Measurements from ENCODE around the gene OIT3. TPM values are rescaled to one million over a fixed set of nuclear protein-coding genes. Genes with fewer than 3 reads are reported as not detected.
A peak's percentile ranks its signal among the peaks of the same experiment; 100 is the strongest.

Gene OIT3
- total and polyA plus RNA-seq, 9 donors, result 4.9 to 11.0 (median 7.9) TPM

DNA sequence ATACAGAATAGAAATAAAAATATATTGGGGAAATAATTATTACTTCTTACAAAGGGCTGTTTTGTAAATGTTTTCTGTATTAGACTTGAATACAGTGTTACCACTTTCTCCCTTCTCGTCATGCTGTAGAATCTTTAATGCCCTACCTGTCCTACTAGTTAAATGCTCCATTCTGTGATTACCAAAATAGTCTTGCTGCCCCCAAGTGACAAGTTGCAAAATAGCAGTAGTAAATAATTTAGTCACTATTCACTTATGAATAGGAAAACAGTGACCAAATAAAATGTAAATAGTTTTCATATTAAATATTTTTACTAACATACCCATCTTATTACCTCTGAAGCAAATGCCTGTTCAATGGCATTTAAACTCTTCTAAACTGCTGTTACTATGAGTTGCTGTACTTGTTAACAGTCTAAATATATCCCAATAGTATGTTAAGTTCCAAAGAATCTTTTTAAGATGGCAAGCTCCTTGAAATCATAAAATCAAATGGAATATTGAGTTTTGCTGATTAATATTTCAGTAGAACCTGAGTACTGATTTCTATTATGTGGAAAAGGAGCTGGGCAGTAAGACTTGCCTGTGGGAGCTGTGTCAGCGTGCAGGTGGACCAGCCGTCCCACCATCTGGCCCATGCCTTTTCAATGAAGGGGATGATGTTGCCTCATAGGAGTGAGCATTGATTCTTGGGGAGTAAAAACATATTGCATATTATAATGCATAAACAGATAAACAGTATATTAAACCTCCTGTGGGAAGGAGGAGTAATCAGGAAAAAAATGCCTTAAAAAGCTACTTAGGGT lies 18.1 kb upstream of the OIT3 start:
- no peak overlapping the region for H3K4me3 ChIP-seq (ENCODE audit: low read length)
- no peaks in the 10 kb centered on the region for H3K27me3 ChIP-seq (ENCODE audit: control insufficient read depth, insufficient read depth, low read length)
- no peaks in the 10 kb centered on the region for H3K4me1 ChIP-seq (ENCODE audit: control insufficient read depth, insufficient read depth, low read length)
- peak; percentile 42 for DNase-seq
- no peaks in the 10 kb centered on the region for H3K9me3 ChIP-seq (replicated peaks; ENCODE audit: control insufficient read depth, low read depth, low read length)
- H3K27ac ChIP-seq (ENCODE audit: low read length), result no peak overlapping the region
- 92% methylated on average over 2 of the region's 3 CpGs for WGBS (ENCODE audit: insufficient coverage)
- peaks cover 14% of the 10 kb centered on the region for H3K36me3 ChIP-seq (ENCODE audit: control insufficient read depth, insufficient read depth, low read length)

GRCh38 chr10:72879245-72879644 lies 14.3 kb upstream of the OIT3 start:
- Histone ChIP-seq H3K4me1 (ENCODE audit: control insufficient read depth, insufficient read depth, low read length) (no peaks in the 10 kb centered on the region), H3K27ac (ENCODE audit: low read length) (no peak overlapping the region), H3K36me3 (ENCODE audit: control insufficient read depth, insufficient read depth, low read length) (peaks cover 13% of the 10 kb centered on the region), H3K27me3 (ENCODE audit: control insufficient read depth, insufficient read depth, low read length) (no peaks in the 10 kb centered on the region), H3K4me3 (ENCODE audit: low read length) (no peak overlapping the region), H3K9me3 (replicated peaks; ENCODE audit: control insufficient read depth, low read depth, low read length) (no peaks in the 10 kb centered on the region)
- WGBS (ENCODE audit: insufficient coverage), result no CpG with 5 or more reads among the region's 2 CpGs
- no peak for DNase-seq

DNA sequence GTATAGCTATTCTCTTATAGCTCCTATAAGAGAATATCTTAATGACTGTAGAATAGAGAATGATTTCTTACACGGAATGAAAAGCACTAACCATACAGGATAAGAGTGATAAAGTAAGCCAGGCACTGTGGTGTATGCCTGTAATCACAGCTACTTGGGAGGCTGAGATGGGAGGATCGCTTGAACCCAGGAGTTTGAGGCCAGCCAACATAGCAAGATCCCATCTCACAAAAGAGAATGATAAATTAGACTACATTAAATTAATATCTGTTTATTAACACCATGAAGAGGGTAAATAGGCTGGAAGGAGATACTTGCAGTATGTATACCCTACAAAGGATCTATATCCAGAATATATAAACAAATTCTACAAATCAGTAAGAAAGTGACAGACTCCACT lies 12.2 kb upstream of the OIT3 start:
- no peaks in the 10 kb centered on the region for H3K27me3 ChIP-seq (ENCODE audit: control insufficient read depth, insufficient read depth, low read length)
- no peaks in the 10 kb centered on the region for H3K4me1 ChIP-seq (ENCODE audit: control insufficient read depth, insufficient read depth, low read length)
- DNase-seq, result no peak
- H3K27ac ChIP-seq (ENCODE audit: low read length), result no peak overlapping the region
- WGBS (ENCODE audit: insufficient coverage), result no CpG with 5 or more reads among the region's 2 CpGs
- peaks cover 22% of the 10 kb centered on the region for H3K36me3 ChIP-seq (ENCODE audit: control insufficient read depth, insufficient read depth, low read length)
- H3K4me3 ChIP-seq (ENCODE audit: low read length), result no peak overlapping the region
- H3K9me3 ChIP-seq (replicated peaks; ENCODE audit: control insufficient read depth, low read depth, low read length), result no peaks in the 10 kb centered on the region

DNA sequence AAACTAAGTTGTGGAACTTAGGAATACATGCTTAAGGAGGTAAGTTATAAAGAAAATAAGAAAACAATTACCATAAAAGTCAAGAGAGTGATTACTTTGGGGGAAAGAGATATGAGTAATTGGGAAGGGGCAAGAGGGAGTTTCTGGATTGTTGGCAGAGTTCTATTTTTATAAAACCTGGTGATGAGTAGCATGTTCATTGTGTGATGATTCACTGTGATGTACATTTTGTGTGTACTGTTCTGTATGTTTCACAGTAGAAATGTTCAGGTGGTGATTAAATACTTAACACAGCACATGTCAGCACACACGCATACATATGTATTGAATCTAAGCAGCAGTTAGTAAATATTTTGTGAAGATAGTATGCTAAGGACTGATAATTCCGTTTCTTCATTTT lies 9.7 kb upstream of the OIT3 start:
- Histone ChIP-seq H3K4me3 (ENCODE audit: low read length) (no peak overlapping the region), H3K36me3 (ENCODE audit: control insufficient read depth, insufficient read depth, low read length) (peaks cover 33% of the 10 kb centered on the region), H3K27me3 (ENCODE audit: control insufficient read depth, insufficient read depth, low read length) (no peaks in the 10 kb centered on the region), H3K4me1 (ENCODE audit: control insufficient read depth, insufficient read depth, low read length) (peaks cover 2% of the 10 kb centered on the region), H3K9me3 (replicated peaks; ENCODE audit: control insufficient read depth, low read depth, low read length) (no peaks in the 10 kb centered on the region), H3K27ac (ENCODE audit: low read length) (no peak overlapping the region)
- WGBS (ENCODE audit: insufficient coverage), result no CpG with 5 or more reads among the region's 2 CpGs
- DNase-seq, result no peak

GRCh38 chr10:72885953-72886352 lies 7.6 kb upstream of the OIT3 start:
- H3K27ac ChIP-seq (ENCODE audit: low read length), result peak overlapping the region; percentile 80
- peaks cover 2% of the 10 kb centered on the region for H3K4me1 ChIP-seq (ENCODE audit: control insufficient read depth, insufficient read depth, low read length)
- DNase-seq, result no peak
- H3K27me3 ChIP-seq (ENCODE audit: control insufficient read depth, insufficient read depth, low read length), result no peaks in the 10 kb centered on the region
- no peak overlapping the region for H3K4me3 ChIP-seq (ENCODE audit: low read length)
- no CpG with 5 or more reads among the region's 2 CpGs for WGBS (ENCODE audit: insufficient coverage)
- H3K9me3 ChIP-seq (replicated peaks; ENCODE audit: control insufficient read depth, low read depth, low read length), result no peaks in the 10 kb centered on the region
- H3K36me3 ChIP-seq (ENCODE audit: control insufficient read depth, insufficient read depth, low read length), result peaks cover 28% of the 10 kb centered on the region

DNA sequence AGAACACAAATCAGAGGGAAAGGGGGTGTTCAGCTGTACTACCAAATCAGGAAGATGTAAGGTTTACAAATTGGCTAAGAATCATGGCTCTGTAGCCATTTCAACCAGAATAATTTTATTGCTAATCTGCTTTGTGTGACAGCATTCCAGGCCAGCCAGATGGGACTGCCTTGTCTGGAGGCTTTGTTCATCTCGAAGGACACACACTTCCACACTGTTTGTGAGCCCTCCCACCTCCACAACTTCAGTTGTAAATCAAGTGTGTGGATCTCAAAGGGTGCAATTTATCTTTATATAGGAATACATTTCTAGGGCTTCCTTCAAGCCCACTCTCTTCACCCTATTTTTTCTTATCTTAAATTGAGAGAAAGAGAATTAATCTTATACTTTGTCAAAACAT lies 6.9 kb upstream of the OIT3 start:
- no peaks in the 10 kb centered on the region for H3K9me3 ChIP-seq (replicated peaks; ENCODE audit: control insufficient read depth, low read depth, low read length)
- no CpG with 5 or more reads among the region's 1 CpG for WGBS (ENCODE audit: insufficient coverage)
- H3K36me3 ChIP-seq (ENCODE audit: control insufficient read depth, insufficient read depth, low read length), result peaks cover 27% of the 10 kb centered on the region
- H3K27ac ChIP-seq (ENCODE audit: low read length), result peak overlapping the region; percentile 80
- peak; percentile 22 for DNase-seq
- H3K4me3 ChIP-seq (ENCODE audit: low read length), result no peak overlapping the region
- no peaks in the 10 kb centered on the region for H3K27me3 ChIP-seq (ENCODE audit: control insufficient read depth, insufficient read depth, low read length)
- H3K4me1 ChIP-seq (ENCODE audit: control insufficient read depth, insufficient read depth, low read length), result peaks cover 2% of the 10 kb centered on the region

GRCh38 chr10:72887043-72887442 lies 6.5 kb upstream of the OIT3 start:
- H3K36me3 ChIP-seq (ENCODE audit: control insufficient read depth, insufficient read depth, low read length), result peaks cover 24% of the 10 kb centered on the region

DNA sequence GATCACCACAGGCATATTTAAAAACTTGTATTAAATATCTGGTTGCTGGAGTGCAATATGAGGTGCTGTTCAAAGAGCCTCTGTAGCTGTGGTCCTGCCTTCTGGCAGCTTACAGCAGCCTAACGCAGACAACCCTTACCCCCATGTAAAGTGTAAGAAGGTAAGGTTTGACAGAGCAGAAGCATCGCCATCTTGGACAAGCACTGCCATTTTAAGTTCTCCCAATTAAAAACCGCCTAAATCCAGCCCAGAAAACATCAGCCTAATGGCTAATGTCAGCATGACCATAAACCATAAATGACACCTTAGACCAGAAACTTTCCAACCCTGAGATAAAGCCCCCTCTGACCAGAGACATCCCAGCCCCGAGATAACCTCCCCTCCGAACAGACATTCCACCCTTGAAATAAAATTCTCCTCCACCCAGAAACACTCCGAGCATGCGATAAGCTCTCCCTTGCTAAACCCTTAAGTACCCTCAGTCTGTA lies 5.3 kb upstream of the OIT3 start:
- Histone ChIP-seq H3K27me3 (ENCODE audit: control insufficient read depth, insufficient read depth, low read length) (no peaks in the 10 kb centered on the region), H3K4me1 (ENCODE audit: control insufficient read depth, insufficient read depth, low read length) (peaks cover 2% of the 10 kb centered on the region), H3K36me3 (ENCODE audit: control insufficient read depth, insufficient read depth, low read length) (peaks cover 24% of the 10 kb centered on the region), H3K27ac (ENCODE audit: low read length) (peak overlapping the region; percentile 43), H3K4me3 (ENCODE audit: low read length) (no peak overlapping the region), H3K9me3 (replicated peaks; ENCODE audit: control insufficient read depth, low read depth, low read length) (no peaks in the 10 kb centered on the region)
- DNase-seq, result no peak
- WGBS (ENCODE audit: insufficient coverage), result 94% methylated on average over 5 of the region's 7 CpGs

More at GRCh38 chr10:72887043-72887442, 6.5 kb upstream of the OIT3 start:
- peak; percentile 80 for DNase-seq
- Histone ChIP-seq H3K4me3 (ENCODE audit: low read length) (no peak overlapping the region), H3K27ac (ENCODE audit: low read length) (peak overlapping the region; percentile 80), H3K27me3 (ENCODE audit: control insufficient read depth, insufficient read depth, low read length) (no peaks in the 10 kb centered on the region), H3K4me1 (ENCODE audit: control insufficient read depth, insufficient read depth, low read length) (peaks cover 2% of the 10 kb centered on the region), H3K9me3 (replicated peaks; ENCODE audit: control insufficient read depth, low read depth, low read length) (no peaks in the 10 kb centered on the region)
- no CpG with 5 or more reads among the region's 5 CpGs for WGBS (ENCODE audit: insufficient coverage)

- DNase-seq, result peak; percentile 87
Measured at GRCh38 chr10:72889391-72889831, 4.1 kb upstream of the OIT3 start.

DNA sequence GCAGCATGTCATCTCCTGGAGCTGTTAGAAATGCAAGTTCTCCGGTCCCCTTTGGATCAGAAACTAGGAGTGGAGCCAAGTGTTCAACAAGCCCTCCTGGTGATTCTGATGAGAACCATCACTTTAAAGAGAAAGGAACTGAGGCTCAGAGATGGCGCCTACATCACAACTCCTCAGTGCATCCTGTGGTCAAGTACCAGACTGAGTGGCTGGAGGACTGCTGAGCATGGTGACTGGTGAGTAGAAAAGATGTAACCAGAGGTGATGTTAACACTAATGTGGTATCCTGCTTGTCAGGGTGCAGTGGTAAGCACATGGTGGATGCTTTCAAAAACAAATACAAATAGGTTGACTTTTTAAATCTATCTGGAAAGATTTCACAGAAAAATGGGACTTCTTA lies 3.5 kb upstream of the OIT3 start:
- 60% methylated on average over 1 of the region's 2 CpGs for WGBS (ENCODE audit: insufficient coverage)

More at GRCh38 chr10:72889391-72889831, 4.1 kb upstream of the OIT3 start:
- Histone ChIP-seq H3K27me3 (ENCODE audit: control insufficient read depth, insufficient read depth, low read length) (no peaks in the 10 kb centered on the region), H3K4me3 (ENCODE audit: low read length) (no peak overlapping the region), H3K9me3 (replicated peaks; ENCODE audit: control insufficient read depth, low read depth, low read length) (no peaks in the 10 kb centered on the region), H3K27ac (ENCODE audit: low read length) (peak overlapping the region; percentile 23), H3K36me3 (ENCODE audit: control insufficient read depth, insufficient read depth, low read length) (peaks cover 24% of the 10 kb centered on the region), H3K4me1 (ENCODE audit: control insufficient read depth, insufficient read depth, low read length) (peaks cover 2% of the 10 kb centered on the region)
- no CpG with 5 or more reads among the region's 6 CpGs for WGBS (ENCODE audit: insufficient coverage)

More for the DNA sequence above, 3.5 kb upstream of the OIT3 start:
- H3K4me3 ChIP-seq (ENCODE audit: low read length), result no peak overlapping the region
- no peak overlapping the region for H3K27ac ChIP-seq (ENCODE audit: low read length)
- H3K4me1 ChIP-seq (ENCODE audit: control insufficient read depth, insufficient read depth, low read length), result peaks cover 2% of the 10 kb centered on the region
- DNase-seq, result no peak
- H3K27me3 ChIP-seq (ENCODE audit: control insufficient read depth, insufficient read depth, low read length), result no peaks in the 10 kb centered on the region
- H3K36me3 ChIP-seq (ENCODE audit: control insufficient read depth, insufficient read depth, low read length), result peaks cover 21% of the 10 kb centered on the region
- no peaks in the 10 kb centered on the region for H3K9me3 ChIP-seq (replicated peaks; ENCODE audit: control insufficient read depth, low read depth, low read length)
